ENCODE results near the gene IFNG. TPM values are rescaled to one million over a fixed set of nuclear protein-coding genes. Genes with fewer than 3 reads are reported as not detected.

Gene IFNG
- total and polyA plus RNA-seq, 10 of the 15 experiments (the other 5 are each of a cell fraction or from before 2014, with no cell fraction given), result 0.10 to 1.4 (median 0.25) TPM; not detected in 2

GRCh38 chr12:68206446-68206845 lies 46.9 kb upstream of the IFNG start (continued):
- TF ChIP-seq, protein P1, sequence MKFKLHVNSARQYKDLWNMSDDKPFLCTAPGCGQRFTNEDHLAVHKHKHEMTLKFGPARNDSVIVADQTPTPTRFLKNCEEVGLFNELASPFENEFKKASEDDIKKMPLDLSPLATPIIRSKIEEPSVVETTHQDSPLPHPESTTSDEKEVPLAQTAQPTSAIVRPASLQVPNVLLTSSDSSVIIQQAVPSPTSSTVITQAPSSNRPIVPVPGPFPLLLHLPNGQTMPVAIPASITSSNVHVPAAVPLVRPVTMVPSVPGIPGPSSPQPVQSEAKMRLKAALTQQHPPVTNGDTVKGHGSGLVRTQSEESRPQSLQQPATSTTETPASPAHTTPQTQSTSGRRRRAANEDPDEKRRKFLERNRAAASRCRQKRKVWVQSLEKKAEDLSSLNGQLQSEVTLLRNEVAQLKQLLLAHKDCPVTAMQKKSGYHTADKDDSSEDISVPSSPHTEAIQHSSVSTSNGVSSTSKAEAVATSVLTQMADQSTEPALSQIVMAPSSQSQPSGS (IDR thresholded peaks at IDR 0.05; ENCODE audit: low read length), result no peak
- no peak for TF ChIP-seq MLLT1 (IDR thresholded peaks at IDR 0.05)
- no peak for TF ChIP-seq SRF (IDR thresholded peaks at IDR 0.05; ENCODE audit: low read depth in 2 of 2, low read length in 2 of 2)
- TF ChIP-seq SIX5 (IDR thresholded peaks at IDR 0.05; ENCODE audit: low read depth, low read length, severe bottlenecking), result no peak
- no peak for TF ChIP-seq CHD4 (IDR thresholded peaks at IDR 0.05)
- TF ChIP-seq ATF7 (IDR thresholded peaks at IDR 0.05; ENCODE audit: low read depth), result no peak
- no peak for TF ChIP-seq RB1 (IDR thresholded peaks at IDR 0.05; ENCODE audit: borderline replicate concordance)
- TF ChIP-seq ZNF24 (IDR thresholded peaks at IDR 0.05), result no peak
- no peak for TF ChIP-seq SMAD1 (IDR thresholded peaks at IDR 0.05; ENCODE audit: low read depth, partially characterized antibody)
- no peak for TF ChIP-seq ZNF592 (IDR thresholded peaks at IDR 0.05)
- TF ChIP-seq LARP7 (IDR thresholded peaks at IDR 0.05), result no peak
